AG20443 (cell line): ENCODE data around the gene STK32B.
A peak's percentile ranks its signal among the peaks of the same experiment; 100 is the strongest.

Experiments
- DNase-seq: peaks from one replicate; pipeline ENCODE4 v3.0.0; 2012; ENCODE audit warnings: low spot score, mixed read lengths

The STK32B gene

GRCh38 chr4:5446595-5447226 lies 395.4 kb downstream of the STK32B start:
- DNase-seq = no peak

DNA sequence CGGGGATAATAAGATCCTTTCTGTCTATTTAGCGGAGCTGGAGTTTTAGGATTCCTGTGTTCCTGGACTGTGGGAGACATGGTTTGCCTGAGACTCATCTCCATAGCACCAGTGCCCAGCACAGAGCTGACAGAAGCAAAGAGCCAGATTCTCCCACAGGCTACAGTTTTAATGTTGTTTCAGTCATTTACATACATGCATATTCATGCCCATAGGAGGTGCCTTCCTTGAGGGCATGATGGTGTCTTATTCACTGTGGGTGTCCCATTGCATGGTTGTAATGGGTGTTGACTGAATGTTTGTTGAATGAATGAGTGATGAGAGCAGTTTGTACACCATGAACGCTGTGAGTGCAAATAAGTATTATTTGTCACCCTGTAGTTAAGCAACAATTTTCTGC lies 396.5 kb downstream of the STK32B start:
- DNase-seq = no peak

DNA sequence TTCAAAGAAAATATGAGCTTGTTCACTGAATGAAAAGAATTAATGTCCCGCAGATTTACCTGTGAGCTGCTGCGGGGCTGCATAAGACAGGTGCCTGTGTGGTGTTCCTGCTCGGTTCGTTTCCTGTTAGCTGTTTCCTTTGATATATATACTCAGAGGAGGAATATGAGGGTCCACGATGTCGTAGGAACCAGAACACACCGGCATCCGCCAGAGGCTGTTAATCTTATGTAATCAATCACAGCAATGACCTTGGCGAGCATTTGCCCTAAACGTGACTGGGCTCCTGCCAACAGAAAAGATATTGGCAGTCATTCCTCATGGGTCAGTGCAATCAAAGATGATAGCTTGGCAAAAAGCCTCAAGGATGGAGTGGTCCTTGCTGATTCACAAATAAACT lies 396.9 kb downstream of the STK32B start:
- DNase-seq = no peak

DNA sequence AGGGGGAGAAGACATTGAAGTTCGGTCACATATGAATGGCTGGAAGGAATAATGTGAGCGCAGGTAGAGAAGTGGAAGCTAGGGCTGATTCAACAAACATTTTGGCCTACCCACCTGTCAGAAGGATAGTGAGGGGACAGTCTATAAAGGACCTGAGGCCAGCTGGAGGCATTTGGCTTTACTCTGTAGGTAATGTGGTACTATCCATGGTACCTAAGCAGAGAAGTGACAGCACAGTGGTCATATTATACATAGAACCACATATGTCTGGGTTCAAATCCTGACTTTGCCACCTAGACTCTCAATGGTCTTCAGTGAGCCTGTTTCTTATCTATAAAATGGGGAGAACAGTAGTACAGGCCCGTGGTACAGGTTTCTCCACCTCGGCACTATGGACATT lies 400.0 kb downstream of the STK32B start:
- no peak for DNase-seq

DNA sequence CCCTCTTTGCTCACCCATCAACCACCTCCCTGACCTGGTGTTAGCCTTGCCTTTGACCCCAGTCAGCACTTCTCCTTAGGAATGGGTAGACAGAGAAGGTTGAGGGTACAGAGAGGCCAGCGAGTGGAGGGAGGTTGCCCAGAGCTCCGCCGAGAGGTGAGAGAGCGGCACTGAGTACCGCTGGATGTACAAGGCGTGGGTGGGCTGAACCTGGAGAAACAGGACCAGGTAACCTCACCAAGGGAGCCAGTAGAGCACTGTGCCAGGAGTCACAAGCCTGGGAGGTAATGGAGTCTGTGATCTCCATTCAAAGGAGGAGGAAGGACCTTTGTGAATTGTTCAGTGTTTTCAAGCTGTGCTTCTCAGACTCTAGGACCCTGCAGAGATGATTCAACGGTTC lies 400.9 kb downstream of the STK32B start:
- DNase-seq = no peak

- no peak for DNase-seq
Observed at GRCh38 chr4:5455003-5455585, 403.8 kb downstream of the STK32B start.

GRCh38 chr4:5456296-5456845 lies 405.1 kb downstream of the STK32B start:
- DNase-seq = no peak

DNA sequence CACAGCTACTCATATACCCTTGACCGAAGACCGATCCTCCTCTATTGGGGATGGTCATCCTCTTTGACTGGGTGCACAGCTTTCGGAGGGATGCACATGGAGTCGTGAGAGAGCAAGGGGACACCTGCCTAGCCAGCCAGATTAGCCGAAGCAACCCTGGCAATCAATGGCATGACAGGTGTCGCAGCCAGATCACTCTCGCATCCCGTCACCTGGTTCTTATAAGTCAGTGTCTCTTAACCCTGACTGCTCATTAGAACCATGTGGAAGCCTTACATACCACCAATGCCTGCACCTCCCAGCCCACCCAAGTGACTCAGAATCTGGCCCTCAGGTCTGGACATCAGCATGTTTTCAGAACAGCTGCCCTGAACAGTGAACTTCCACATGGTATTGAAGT lies 407.4 kb downstream of the STK32B start:
- DNase-seq = no peak

DNA sequence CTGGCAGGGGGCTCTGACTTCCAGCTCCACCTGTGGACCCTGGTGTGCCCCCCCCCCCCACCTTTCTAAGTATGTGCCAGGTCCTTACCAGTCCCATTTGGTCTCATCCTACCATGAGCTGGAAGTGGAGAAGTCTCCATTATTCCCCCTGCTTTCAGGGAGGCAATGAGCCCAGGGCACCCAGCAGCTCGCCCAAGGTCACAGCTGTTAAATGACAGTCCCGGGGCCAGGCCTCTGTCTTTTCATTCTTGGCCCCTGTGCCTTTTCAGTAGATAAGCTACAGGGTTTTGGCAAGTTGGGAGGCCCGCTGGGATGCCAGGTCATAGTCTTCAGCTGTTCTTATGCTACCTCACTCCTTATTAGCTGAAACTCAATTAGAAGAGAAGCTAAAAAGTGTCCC lies 408.0 kb downstream of the STK32B start:
- no peak for DNase-seq

DNA sequence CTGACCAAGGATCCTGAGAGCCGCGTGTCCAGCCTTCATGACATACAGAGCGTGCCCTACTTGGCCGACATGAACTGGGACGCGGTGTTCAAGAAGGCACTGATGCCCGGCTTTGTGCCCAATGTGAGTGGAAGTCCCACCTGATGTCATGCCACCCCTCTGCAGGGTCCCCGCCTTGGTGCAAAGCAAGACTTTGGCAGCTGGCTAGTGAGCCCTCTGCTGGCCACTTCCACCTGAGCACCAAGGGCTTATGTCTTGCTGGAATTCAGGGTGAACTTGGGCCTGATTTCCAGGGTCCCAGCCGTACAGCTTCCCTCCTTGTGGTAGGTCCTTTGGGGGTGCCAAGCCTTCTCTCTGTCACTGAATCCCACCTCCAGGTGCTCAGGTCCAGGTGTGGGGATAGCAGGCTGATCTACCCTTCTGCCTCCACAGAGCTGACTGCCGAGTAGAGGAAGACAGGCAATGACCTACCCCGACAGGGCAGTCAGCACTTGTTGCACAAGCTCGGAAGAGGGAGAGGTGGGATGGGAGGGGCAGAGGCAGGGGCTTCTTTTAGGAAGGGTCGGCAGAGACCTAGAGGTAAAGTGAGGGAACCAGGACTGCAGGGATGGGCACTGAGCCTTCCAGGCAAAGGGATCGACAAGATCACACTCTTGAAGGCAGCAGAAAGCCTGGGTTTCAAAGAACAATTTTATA lies 409.0 kb downstream of the STK32B start:
- peak; percentile 68 for DNase-seq

DNA sequence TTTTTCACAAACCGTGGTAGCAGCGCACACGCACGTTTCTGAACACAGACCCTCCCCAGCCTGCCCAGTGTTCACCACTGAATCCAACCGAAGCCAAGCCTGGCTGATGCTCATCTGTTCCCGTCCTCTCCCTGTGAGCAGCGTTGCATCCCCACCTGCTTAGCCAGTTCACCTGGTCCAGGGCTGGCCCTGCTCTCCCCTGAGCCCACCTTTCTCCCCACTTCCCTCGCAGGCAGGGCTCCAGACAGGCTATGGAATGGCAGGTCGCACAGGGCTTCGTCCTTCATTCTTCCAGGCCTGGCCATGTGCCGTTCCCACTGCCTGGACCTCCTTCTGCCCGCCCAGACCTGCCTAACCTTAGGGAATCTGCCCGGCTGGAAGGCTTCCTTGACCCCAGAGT lies 410.2 kb downstream of the STK32B start:
- no peak for DNase-seq

- no peak for DNase-seq
Observed at GRCh38 chr4:5462254-5462835, 411.1 kb downstream of the STK32B start.

DNA sequence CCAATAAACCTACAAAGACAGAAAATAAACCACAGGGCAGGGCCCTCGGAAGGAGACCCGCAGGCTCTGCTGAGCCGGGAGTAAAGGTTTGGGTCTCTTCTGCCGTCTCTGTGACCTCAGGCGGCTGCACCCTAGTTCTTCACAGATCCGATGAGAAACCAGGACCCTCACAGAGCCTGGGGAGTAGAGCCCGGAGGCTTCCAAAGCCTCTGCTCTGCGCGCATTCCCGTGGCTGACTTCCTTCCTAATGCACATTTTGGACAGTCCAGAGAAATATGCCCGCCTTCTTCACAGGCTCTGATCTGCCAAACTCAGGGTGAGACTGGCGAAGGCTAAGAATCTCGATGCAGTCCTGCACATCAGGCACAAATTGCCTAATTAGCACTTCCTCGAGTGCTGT lies 411.6 kb downstream of the STK32B start:
- no peak for DNase-seq

- DNase-seq = no peak
Observed at GRCh38 chr4:5463361-5463760, 412.1 kb downstream of the STK32B start.

DNA sequence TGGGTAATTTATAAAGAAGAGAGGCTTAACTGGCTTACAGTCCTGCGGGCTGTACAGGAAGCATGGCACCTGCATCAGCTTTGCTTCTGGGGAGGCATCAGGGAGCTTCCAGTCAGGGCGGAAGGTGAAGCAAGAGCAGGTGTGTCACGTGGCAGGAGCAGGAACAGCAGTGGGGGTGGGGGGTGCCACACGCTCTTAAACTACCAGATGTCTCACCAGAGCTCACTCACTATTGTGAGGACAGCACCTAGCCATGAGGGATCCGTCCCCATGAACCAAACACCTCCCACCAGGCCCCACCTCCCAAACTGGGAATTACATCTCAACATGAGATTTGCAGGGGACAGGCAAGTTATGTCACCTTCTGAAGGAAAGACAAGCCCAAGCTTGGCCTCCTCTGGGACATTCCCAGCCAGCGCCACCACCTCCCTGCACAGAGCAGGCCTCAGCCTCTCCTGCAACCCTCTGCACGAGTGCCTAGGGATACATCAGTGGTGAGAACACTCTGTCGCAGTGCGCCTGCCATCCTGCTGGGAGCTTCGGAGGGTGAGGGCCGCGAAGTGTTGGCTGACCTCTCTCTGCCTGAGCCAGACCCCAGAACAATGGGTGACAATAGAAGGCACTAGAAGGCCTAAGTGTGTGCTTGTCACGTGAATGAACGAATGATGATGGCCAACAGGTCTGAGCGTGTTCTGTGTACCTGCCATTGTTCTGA lies 412.8 kb downstream of the STK32B start:
- DNase-seq = no peak

- DNase-seq = no peak
Observed at GRCh38 chr4:5465529-5465928, 414.2 kb downstream of the STK32B start.

DNA sequence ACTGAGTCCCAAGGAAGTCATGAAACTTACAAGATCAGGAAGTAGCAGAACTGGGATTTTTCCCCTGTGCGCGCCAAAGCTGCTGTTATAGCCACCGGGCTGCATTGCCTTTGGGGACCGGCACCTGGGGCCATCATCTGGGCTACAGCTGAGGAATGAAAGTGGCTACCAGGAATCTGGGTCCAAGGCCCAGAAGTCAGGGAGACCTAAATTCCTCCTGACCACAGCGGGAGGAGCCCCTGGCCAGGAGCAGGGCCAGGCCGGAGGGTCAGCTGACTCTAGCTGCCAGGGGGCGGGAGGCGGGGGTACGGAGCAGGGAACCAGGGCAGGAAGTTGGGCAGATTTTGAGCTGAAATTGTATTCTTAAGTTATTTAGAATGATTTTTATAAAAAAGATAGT lies 414.7 kb downstream of the STK32B start:
- no peak for DNase-seq

DNA sequence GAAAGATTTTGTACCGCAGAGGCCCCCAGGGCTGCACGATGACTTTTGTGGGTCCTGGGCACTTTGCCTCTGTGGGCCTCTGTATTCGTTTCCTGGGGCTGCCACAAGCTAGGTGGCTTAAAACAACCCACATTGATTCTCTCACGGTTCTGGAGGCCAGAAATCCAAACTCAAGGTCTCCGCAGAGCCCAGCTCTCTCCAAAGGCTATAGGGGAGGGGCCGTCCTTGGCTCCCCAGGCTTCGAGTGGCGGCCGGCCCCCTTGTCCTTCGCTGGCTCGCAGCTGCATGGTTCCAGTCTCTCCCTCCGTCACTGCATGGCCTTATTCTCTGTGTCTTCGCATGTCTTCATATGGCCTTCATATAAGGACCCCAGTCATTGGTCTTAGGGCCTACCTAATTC lies 415.8 kb downstream of the STK32B start:
- no peak for DNase-seq

DNA sequence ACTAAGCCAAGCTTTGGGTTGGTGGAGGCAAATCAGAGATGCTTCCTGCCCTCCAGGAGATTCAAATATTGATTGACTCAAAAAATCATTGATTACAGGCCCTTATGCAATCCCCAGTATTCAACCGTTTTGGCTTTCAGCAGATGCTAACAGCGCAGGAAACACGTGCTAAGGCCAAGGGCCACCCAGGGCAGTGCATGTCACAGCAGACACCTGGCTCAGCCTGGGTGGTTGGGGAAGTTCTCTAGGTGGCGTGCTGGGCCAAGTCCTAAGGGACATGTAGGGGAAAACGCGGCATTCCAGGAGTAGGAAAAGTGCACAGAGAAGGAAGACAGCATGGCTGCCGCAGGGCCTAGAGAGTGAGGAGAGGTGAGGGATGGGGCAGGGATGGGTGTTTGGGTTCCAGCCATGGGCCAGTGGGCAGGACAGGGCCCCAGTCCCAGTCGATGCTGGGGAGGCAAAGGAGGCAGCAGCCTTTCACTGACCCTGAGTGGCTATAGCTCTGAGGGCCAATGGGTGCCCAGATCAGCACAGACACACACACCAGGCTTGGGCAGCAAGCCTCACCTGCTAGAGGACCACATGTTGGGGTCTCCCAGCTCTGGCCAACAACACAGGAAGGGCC lies 418.0 kb downstream of the STK32B start:
- DNase-seq = no peak

GRCh38 chr4:5469861-5470260 lies 418.6 kb downstream of the STK32B start:
- DNase-seq = no peak

DNA sequence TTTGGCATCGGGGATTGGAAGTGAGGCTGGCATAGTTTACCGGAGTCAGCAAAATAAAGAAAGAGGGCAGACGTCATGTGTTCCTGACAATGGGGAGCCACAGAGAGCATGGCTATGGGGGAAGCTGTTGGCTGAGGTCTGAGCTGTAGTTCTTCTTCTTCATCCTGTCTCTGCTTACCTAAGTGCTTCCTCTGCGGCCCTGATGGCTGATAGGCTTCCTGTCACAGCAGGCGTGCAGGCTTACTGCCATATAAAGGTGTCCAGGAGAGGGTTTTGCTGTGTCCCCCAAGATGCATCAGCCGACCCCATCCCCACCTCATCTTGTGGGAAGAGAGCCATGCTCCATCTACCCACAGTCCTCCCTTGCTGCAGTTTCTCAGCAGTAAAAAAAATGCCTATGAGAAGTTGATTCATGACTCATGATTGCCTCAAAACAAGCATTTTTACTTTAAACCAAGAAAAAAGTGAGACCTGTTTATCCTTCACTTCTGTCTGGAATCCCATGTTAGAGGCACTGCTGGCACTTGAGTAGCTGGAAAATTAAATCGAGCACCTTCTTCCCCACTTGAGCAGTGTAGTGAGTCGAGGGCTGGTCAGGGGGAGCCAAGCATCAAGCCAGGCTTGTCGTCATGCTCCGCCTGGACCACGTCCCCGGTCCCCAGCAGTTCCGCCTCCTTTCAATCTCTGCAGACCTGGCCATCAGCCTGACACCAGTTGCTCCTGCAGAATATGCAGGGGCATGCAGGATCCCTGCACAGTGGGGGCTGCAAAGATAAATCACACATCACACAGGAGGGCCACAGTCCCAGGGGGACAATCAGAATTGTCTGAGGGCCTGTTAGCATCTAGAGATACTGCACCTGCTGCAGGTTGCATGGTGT lies 419.3 kb downstream of the STK32B start:
- no peak for DNase-seq
